Hematopoietic multipotent progenitor cell treated with erythropoietin and hydrocortisone succinate and interleukin-3 and kit ligand, for 4 days (in vitro differentiated cells): ENCODE measurements around the gene TMCO4.

Experiments
- DNase-seq: peaks from one replicate; pipeline ENCODE4 v3.0.0-alpha.2; 2015

TMCO4 gene

DNA sequence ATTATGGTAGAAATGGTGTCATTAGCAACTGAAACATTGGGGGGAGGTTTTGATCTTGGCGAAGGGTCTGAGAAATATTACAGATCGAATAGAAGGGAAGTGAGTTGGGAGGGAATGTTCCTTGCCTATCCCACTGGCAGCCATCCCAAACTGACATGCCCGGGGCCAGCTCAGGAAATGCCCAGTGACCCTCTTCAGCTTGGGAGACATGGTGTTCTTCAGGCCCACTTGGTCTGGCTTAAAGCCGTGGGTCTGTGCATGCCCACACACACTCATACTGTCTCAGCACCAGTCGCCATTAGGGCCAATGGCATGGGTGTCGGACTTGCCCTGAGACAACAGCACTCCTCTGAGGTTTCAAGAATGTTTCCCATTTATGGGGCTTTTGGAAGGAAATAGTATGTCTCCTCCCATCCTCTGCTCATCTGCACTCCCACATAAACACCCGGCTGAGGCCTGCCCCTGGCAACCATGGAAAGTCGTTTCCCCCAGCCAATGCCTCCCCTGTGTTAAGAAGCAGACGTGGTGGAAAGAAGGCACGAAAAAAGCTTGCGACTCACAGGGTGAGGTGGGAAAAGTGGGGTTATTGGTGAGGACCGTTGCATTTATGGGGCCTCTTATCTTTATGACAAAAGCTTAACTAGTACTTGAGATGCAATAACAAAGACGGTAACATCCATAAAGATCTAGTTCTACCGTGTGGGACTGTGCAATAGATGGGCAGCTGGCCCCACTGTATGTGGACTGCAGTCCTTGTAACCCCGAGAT lies 13.3 kb upstream of the TMCO4 start:
- DNase-seq, result no peak

DNA sequence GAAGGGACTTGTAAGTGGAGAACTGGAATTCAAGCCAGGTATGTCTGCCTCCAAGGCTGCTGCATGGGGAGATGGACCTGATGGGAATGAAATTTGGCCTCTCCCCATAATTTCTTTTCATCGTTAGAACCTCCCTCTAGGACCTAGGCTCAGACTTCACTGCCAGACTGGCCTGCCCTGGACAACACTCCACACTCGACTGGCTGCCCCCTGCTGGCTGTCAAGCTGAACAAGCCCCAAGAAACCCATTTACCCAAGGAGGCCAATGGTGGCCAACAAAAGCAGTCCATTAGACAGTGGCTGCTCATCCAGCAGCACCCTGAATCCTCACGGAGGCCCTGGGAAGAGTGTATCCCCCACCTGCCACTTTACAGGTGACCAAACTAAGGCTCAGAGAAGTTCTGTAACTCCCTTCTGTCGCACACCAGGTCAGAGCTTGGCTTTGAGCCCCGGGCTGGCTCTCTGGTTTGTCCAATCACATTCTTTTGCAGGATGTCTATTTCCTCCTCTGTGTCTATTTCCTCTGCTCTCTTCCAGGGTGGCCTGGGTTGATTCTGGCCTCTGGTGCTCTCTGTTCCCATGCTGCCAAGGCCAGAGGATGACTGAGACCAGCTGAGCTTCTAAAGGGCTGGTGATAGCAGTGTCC lies 11.6 kb upstream of the TMCO4 start:
- DNase-seq, result peak; percentile 71

DNA sequence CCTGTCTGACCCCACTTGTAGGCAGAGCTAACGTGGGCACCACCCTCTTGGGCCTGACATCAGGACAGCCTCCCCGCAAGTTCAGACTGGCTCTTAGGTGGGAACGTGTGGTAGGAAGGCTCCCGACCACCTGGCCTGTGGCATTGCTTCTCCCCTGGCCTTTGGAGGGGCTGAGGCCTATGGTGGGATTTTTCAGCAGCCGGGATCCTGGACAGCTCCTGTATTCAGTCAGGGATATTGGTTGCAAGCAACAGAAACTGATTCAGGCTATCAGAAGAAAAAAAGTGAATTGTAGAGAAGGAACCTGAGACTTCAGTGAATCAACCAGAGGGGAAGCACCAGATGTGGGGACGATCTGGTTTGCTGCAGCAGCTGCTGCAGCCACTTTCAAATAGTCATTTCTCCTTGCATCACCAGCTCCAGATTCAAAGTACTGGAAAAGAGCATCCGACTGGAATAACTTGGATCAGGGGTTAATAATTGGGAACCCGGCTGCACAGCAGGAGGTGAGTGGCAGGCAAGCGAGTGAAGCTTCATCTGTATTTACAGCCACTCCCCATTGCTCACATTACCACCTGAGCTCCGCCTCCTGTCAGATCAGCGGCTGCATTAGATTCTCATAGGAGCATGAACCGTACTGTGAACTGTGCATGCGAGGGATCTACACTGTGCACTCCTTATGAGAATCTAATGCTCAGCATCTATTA lies 9.5 kb upstream of the TMCO4 start:
- DNase-seq, result no peak

DNA sequence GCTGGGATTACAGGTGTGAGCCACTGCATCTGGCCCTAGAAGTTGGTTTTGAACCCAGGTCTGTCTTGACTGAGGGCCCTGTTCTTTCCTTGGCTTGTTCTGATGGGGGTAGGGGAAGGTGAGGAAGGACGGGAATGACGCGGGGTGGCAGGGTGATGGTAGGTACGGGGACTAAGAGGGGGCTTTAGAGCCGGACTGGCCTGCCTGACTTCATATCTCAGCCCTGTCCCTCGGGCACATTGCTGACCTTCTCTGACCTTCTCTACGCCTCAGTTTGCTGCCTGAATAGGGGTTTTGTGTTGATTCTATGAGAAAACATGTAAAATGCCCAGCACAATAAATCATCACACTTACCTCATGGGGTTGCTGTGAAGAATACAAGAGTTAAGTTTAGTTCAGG lies 8.6 kb upstream of the TMCO4 start:
- DNase-seq, result no peak

DNA sequence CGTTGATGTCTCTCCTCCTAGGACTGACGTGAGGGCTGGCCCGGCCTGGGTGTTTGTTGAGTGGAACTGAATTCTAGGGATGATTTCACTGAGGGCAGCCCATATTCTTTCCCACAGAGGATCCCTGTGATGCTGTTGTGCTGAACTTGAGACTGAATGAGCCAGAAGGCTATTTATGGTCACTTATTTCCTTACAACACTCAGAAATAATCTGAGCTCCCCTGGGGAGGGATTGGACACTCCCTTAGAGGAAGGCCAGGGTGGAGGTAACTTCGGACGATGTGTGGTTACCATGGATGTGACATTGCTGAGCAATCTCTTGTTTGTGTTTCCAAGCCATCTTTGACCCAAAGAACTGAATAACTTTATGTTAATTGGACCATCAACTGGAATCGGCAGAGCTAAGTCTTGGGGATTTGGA lies 5.1 kb upstream of the TMCO4 start:
- no peak for DNase-seq

DNA sequence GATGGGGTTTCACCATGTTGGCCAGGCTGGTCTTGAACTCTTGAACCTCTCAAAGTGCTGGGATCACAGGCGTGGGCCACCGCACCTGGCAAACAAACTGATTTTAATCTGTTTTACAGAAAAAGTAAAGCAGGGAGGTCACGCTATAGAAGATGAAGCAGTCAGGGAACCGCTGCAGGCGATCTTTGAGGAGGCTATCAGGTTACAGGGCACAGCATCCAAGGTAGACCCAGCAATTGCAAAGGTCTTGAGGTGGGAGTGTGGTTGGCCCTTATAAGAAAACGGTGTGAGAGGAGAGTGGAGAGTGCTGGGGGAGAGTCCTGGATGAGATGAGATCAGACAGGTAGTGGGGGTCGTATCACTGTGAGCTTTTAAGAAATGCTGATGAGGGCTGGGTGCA lies 2.6 kb upstream of the TMCO4 start:
- no peak for DNase-seq

DNA sequence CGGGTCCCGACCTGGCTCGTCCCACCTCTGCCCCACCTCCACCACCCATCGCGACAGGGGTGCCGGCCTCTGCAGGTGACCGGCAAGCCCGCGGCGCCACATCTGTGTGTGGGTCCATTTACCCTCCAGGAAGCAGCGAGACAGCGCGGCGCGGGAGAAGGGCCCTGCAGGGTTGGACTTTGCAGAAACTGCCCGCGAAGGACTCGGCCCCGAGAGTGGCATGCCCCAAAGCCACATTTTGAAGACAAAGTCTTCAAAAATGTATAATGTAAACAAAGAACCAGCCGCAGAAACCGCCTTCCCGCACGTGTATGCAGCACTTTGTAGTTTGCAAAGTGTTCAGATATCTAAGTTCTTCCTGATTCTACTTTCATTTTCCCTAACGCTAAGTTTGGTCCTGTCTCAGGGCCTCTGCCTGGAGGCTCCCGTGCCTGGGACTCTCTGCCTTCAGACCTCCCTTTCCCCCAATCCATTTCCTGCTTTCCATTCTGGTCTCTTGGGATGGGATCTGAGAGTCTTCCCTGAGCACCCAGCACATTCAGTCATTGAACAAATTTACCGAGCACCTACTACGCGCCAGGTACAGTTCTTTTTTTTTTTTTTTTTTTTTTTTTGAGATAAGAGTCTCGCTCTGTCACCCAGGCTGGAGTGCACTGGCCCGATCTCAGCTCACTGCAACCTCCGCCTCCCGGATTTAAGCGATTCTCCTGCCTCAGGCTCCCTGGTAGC lies 524 bp upstream of the TMCO4 start:
- DNase-seq, result peak; percentile 76

DNA sequence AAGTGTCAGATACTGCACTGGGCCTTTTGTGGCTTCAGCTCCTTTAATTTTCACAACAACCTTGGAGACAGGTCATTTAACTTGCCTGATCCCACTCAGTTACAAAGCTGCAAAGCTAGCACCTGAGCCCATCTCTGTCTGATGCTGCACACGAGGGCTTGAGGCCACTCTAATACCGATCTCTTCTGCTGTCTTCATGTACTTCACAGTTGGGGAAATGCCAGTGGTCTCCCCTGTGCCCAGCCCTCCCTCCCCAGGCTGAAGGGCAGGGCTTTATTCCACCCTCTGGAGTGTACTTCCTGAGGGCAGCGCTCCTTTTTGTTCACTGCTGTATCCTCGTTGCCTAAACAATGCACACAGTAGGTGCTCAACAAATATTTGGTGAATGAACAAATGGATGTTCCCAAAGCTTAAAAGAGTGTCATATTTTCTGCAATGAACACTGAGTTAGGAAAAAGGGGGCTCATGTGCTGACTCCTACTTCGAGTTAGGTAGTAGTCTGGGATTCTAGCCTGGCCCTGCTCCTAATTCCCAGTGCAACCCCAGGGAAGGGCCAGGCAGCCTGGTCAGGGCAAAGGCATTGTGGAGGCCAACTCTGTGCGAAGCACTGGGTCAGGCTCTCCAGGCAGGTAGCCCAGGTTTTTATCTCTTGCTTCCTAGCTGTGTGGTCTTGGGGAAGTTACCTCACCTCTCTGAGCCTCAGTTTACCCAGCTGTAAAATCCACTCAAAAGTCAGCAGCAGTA lies 1.1 kb downstream of the TMCO4 start:
- DNase-seq, result no peak

DNA sequence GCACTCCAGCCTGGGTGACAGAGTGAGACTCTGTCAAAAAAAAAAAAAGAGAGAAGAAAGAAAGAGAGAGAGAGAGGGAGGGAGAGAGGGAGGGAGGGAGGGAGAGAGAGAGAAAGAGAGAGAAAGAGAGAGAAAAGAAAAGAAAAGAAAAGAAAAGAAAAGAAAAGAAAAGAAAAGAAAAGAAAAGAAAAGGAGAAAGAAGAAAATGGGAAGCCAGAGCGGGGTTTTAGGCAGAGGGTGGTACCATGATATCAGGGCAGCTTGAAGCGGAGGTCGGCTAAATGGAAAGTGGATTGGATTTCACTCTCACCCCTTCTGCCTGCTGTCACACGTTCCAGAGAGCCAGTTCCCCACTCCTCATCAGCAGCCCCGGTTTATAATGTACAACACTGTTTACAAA lies 1.9 kb downstream of the TMCO4 start:
- DNase-seq, result no peak

DNA sequence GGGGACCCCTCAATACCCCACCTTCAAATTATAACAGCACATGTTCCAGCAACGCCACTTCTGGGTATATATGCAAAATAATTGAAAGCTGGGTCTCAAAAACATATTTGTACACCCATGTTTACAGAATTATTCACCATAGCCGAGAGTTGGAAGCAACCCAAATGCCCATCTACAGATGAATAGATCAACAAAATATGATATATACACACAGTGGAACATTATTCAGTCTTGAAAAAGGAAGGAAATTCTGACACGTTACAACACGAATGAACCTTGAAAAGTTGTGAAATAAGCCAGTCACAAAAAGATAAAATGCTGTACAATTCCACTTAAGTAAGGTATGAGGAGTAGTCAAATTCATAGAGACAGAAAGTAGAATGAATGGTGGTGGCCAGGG lies 5.1 kb downstream of the TMCO4 start:
- no peak for DNase-seq

DNA sequence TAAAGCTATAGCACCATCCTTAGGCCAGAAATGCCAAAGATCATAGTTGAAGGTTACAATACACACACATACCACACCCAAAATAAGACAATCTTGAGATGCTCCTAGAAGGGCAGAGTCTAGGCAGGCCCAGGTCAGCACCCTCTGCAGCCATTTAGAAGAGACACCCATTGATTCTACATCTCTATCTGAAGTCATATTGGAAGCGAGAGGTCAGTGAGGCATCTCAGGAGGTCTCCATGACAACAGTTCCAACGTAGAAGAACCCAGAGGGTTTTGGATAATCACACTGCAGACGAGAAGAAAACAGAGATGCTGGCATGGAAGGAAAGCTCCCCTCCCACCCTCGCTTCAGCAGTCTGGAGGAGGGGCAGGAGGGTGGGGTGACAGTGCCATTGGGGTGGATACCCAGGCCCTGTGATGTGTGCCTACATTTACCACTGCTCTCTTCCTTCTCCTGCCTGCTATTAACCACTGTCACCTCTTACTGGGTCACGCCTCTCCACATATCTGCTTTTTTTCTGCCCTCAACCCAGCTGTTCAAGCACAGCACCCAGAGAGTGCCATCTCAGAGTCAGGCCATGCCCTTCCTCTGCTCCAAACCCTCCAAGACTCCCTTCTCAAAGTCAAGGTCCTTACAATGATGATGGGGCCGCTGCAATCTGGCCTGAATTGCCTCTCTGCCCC lies 6.2 kb downstream of the TMCO4 start:
- no peak for DNase-seq

DNA sequence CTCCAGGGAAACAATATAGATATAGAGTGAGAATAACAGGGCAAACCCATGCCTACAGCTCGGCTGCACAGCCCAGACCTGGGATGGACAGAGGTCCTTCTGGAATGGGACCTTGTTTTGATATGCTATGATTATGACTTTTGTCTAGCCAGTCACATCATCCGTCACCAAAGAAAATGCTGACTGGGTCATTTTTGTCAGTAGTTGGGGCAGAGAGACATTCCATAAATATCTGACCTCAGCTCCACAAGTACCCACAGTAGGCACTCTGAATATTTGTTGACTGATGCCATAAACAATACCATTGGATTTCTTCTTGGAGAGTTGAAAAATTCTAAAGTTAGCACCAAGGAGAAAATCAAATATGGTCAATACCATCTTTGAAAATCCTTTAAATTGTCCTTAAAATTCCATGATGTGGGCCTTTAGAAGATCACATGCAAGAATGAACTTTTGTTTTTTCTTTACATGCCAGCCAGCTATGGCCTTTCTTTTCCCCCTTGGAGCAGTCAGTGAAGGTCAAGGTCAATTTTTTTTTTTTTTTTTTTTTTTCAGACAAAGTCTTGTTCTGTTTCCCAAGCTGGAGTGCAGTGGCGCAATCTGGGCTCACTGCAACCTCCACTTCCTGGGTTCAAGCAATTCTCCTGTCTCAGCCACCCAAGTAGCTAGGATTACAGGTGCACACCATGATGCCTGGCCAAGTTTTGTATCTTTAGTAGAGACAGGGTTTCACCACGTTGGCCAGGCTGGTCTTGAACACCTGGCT lies 7.3 kb downstream of the TMCO4 start:
- DNase-seq, result no peak

DNA sequence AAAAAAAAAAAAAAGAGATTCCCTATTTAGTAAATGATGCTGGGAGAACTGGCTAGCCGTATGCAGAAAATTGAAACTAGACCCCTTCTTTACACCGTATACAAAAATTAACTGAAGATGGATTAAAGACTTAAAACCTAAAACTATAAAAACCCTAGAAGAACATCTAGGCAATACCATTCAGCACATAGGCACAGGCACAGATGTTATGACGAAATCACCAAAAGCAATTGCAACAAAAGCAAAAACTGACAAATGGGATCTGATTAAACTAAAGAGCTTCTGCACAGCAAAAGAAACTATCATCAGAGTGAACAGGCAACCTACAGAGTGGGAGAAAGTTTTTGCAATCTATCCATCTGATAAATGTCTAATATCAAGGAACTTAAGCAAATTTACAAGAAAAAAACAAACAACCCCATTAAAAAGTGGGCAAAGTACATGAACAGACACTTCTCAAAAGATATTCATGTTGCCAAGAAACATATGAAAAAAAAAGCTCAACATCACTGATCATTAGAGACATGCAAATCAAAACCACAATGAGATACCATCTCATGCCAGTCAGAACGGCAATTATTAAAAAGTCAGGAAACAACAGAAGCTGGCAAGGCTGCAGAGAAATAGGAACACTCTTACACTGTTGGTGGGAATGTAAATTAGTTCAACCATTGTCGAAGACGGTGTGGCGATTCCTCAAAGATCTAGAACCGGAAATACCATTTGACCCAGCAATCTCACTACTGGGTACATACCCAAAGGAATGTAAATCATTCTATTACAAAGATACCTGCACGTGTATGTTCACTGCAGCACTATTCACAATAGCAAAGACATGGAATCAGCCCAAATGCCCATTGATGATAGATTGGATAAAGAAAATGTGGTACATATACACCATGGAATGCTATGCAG lies 9.4 kb downstream of the TMCO4 start:
- DNase-seq, result peak; percentile 34

DNA sequence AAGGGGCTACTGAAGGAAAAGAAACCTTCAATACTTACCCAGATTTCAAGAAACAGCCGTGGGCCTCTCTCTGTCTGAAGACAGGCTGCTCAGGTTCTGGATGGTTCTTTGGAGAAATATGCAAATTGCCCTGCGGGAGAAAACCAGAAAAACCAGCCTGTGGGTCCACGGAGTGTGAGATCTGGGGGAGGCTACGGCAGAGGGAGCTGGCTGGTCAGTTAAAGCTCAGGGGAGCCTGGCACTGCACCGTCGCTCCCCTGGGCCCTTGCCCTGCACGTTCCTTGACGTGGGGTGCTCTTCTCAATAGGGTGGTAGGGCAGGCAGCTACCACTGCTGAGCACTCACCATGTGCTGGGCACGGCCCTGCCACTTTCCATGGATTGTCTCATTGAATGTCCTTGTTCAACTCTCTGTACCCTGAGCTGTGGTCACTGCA lies 12.7 kb downstream of the TMCO4 start:
- DNase-seq, result no peak

DNA sequence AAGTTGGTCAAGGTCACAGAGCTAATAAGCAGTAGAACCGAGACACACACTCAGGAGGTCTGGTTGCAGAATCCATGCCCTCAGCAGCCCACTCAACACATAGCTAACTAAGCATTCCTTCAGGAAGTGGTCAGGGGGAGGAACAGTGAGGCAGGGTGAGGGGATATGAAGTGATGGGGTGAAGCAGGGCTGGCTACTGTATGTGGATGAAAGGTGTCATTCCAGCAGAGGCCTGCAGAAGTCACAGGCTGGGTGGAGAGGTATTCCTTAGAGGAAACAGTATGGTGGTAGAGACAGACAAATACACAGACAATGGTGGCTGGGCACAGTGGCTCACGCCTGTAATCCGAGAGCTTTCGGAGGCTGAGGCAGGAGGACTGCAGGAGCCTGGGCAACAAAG lies 14.1 kb downstream of the TMCO4 start:
- DNase-seq, result no peak

DNA sequence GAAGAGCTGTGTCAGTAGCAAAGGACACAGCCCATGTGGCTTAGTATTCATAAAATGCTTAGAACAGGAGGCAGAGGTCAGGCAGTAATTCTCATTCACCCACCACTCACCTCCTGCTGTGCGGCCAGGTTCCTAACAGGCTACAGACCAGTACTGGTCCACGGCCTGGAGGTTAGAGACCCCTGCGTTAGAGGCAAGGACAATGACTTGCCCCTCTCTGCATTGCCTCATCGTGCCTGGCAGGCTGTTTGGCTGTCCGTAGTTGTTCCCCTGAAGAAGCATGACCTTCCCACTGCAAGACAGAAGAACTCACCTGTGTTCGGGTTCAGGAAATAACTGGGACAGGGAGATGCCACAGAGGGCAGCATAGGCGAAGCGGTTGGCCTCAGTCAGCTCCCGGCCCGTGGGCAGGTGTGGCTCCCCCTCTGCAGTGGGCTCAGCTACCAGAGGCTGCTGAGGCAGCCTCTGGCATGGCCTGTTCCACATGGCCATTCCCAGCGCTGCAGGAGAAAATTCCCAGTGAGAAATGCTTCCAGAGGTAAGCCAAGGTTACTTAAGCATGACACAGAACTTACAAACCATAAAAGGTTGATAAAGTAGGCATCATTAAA lies 19.3 kb downstream of the TMCO4 start:
- no peak for DNase-seq

DNA sequence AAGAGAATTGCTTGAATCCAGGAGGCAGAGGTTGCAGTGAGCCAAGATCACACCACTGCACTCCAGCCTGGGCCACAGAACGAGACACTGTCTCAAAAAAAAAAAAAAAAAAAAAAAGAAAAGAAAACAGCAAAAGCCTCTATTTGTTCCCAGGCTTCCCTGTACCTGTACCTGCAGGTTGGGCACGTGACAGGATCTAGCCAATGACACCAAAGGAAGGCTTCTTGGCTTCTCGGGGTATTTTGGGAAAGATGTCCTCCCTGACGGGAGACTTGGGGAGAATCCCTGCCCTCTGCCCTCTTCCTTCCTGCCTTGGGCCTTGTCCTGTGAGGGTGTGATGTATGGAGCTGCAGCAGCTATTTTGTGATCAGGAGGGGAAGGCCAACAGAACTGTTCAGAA lies 22.8 kb downstream of the TMCO4 start:
- DNase-seq, result no peak

DNA sequence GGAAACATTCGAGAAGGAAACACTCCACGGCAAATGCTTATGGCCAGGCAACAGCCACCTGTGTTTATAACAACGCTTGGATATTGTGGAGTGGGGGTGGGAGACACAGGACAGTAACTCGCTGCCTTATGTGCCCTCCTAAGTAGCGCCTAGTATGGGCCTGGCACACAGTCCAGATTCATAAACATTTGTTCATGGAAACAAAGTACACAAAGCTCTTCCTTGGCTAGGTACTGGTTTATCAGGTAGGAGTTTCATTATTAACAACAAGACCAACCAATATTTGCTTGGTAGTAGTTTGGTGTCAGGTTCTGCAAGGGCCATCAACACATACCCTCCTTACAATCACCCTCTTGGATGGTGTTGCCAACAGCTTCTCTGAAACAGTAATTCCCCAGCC lies 23.4 kb downstream of the TMCO4 start:
- no peak for DNase-seq

DNA sequence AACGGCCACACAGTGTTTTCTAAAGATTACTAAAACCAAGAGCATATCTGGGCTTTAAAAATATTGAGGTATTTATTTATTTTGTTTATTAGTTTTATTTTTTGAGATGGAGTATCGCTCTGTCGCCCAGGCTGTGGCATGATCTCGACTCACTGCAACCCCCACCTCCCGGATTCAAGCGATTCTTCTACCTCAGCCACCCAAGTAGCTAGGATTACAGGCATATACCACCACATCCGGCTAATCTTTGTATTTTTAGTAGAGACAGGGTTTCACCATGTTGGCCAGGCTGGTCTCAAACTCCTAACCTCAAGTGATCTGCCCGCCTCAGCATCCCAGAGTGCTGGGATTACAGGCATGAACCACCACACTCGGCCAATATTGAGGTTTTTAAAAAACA lies 23.9 kb downstream of the TMCO4 start:
- DNase-seq, result no peak

DNA sequence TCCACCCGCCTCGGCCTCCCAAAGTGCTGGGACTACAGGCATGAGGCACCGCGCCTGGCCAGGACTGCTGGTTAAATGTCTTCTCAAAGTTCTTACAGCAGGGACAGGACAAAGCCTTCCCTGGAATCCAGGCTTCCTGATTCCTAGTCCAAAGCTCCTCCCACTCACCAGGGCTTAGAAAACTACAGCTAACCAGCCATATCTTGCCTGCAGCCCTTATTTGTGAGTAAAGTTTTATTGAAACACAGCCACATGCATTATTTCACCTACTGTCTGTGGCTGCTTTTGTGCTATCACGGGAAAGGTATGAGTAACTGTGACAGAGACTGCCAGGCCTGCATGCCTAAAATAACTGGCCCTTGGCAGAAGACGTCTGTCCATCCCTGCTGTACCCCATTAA lies 24.4 kb downstream of the TMCO4 start:
- no peak for DNase-seq
